ENCODE data around the gene TOR1B. TPM values are rescaled to one million over a fixed set of nuclear protein-coding genes. Genes with fewer than 3 reads are reported as not detected.

The TOR1B gene
- polyA plus RNA-seq, 1 of the 3 experiments (the other 2 are of a cell fraction), result 37.4 TPM

GRCh38 chr9:129841071-129841470, 38.1 kb downstream of the TOR1B start:
- Histone ChIP-seq H3K27me3 (ENCODE audit: insufficient read depth) (no peaks in the 10 kb centered on the region), H3K4me3 (ENCODE audit: low read depth in 2 of 2, low read length in 1 of 2) (no peak overlapping the region), H3K4me2 (no peak overlapping the region), H2AFZ (ENCODE audit: low read depth) (no peak overlapping the region), H3K27ac (ENCODE audit: low read depth in 2 of 2, low read length in 1 of 2) (peak overlapping the region in 1 of 2 experiments; percentile 43; a peak in 1 of 4 replicates), H3K9me3 (no peaks in the 10 kb centered on the region), H3K4me1 (ENCODE audit: control insufficient read depth in 1 of 2, insufficient read depth in 2 of 2, low read depth in 1 of 2, low read length in 1 of 2) (peaks cover 14 to 37% of the 10 kb centered on the region in 2 experiments), H3F3A (replicated peaks; ENCODE audit: insufficient read depth) (peaks cover 23% of the 10 kb centered on the region), H3K79me2 (ENCODE audit: insufficient read depth) (peaks cover 9% of the 10 kb centered on the region), H3K36me3 (replicated peaks in 1 of 2; ENCODE audit: control insufficient read depth in 1 of 2, insufficient read depth in 2 of 2, low read length in 1 of 2) (no peaks in the 10 kb centered on the region), H4K20me1 (ENCODE audit: insufficient read depth) (no peaks in the 10 kb centered on the region), H3K9ac (no peak overlapping the region), H3K9me2 (no peaks in the 10 kb centered on the region)
- TF ChIP-seq GABPA (IDR thresholded peaks at IDR 0.05; ENCODE audit: low read depth), result no peak
- TF ChIP-seq EP300 (IDR thresholded peaks at IDR 0.05; ENCODE audit: borderline replicate concordance in 1 of 2, low read depth in 1 of 2, low read length in 1 of 2), result peak in 1 of 2 experiments; percentile 28; a peak in 1 of 4 replicates
- TF ChIP-seq YY1 (IDR thresholded peaks at IDR 0.05; ENCODE audit: low read depth), result no peak
- TF ChIP-seq RCOR1 (IDR thresholded peaks at IDR 0.05; ENCODE audit: low read length), result peak; percentile 29; the same call in 1 of the 2 replicates
- TF ChIP-seq USF1 (IDR thresholded peaks at IDR 0.05; ENCODE audit: borderline replicate concordance, low read depth), result no peak
- no peak for TF ChIP-seq RXRA (IDR thresholded peaks at IDR 0.05; ENCODE audit: borderline replicate concordance, low read depth)
- TF ChIP-seq SMC3 (IDR thresholded peaks at IDR 0.05; ENCODE audit: low read depth, low read length), result no peak
- TF ChIP-seq GATA2 (CRISPR knock-in tag; IDR thresholded peaks at IDR 0.05), result peak; percentile 30; the same call in 1 of the 2 replicates
- no peak for TF ChIP-seq ZBTB33 (IDR thresholded peaks at IDR 0.05; ENCODE audit: borderline replicate concordance, low read depth)
- no peak for TF ChIP-seq NRF1 (IDR thresholded peaks at IDR 0.05; ENCODE audit: low read depth, low read length)
- TF ChIP-seq USF2 (IDR thresholded peaks at IDR 0.05; ENCODE audit: borderline replicate concordance, low read depth, low read length), result no peak
- no peak for TF ChIP-seq TEAD4 (IDR thresholded peaks at IDR 0.05; ENCODE audit: borderline replicate concordance, insufficient read depth)
- no peak for TF ChIP-seq SIN3A (IDR thresholded peaks at IDR 0.05; ENCODE audit: borderline replicate concordance, low read depth, low read length)
- peak; percentile 53 for TF ChIP-seq RAD21 (IDR thresholded peaks at IDR 0.05; ENCODE audit: low read length)
- no peak for TF ChIP-seq TAF1 (IDR thresholded peaks at IDR 0.05; ENCODE audit: borderline replicate concordance, low read depth, low read length)
- ChIA-PET POLR2A (interaction anchor here (0.9 kb wide), 1 partner anchor 12 kb away, joined by 3 read pairs; no protein-coding TSS in a partner anchor), CTCF (no interaction called here)
- DNase-seq, result no peak
- 58% methylated on average over 4 of the region's 4 CpGs for WGBS (ENCODE audit: low lambda C conversion rate)
